Measurements from ENCODE around the gene ELOVL6. TPM values are rescaled to one million over a fixed set of nuclear protein-coding genes. Genes with fewer than 3 reads are reported as not detected.

Gene ELOVL6
- total RNA-seq, 1 experiment from 2014 or later, result 23.8 TPM

- DNase-seq (ENCODE audit: low read depth), result no peak
Measured at GRCh38 chr4:110135523-110135922, 62.9 kb downstream of the ELOVL6 start.

GRCh38 chr4:110135076-110135475 lies 63.3 kb downstream of the ELOVL6 start:
- in situ Hi-C loops (cut with HindIII; ENCODE audit: low pct_unique_long_range_greater_than_20kb, low sequenced_read_pairs), result no loop called here
- DNase-seq (ENCODE audit: low read depth), result no peak

More at GRCh38 chr4:110135523-110135922, 62.9 kb downstream of the ELOVL6 start:
- in situ Hi-C loops (cut with HindIII; ENCODE audit: low pct_unique_long_range_greater_than_20kb, low sequenced_read_pairs), result no loop called here

DNA sequence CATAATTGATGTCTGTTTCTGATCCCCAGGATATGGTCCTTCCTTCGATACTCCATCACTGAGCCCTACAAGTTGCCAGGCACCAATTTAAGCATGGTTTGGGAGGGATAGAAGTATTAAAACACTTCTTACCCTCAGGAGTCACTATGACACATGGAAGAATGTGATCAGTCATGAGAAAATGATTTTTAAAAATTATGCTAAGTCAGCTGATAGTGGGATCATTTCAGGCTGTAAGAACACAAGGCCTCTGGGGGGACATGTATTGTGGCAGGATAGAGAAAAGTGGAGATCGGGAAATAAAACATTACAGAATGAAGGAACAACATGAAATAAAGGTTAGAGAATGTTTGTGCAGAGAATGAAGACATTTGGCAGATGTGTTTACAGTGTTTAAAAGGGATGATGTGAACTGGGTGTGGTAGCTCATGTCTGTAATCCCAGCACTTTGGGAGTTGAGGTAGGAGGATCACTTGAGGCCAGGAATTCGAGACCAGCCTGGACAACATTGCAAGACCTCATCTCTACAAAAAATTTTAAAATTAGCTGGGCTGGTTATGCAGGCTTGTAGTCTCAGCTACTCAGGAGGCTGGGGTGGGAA lies 64.0 kb downstream of the ELOVL6 start:
- DNase-seq (ENCODE audit: low read depth), result no peak
- in situ Hi-C loops (cut with HindIII; ENCODE audit: low pct_unique_long_range_greater_than_20kb, low sequenced_read_pairs), result no loop called here

- DNase-seq (ENCODE audit: low read depth), result no peak
- in situ Hi-C loops (cut with HindIII; ENCODE audit: low pct_unique_long_range_greater_than_20kb, low sequenced_read_pairs), result no loop called here
Measured at GRCh38 chr4:110132816-110133719, 65.3 kb downstream of the ELOVL6 start.

- DNase-seq (ENCODE audit: low read depth), result no peak
- in situ Hi-C loops (cut with HindIII; ENCODE audit: low pct_unique_long_range_greater_than_20kb, low sequenced_read_pairs), result no loop called here
Measured at GRCh38 chr4:110131916-110132315, 66.5 kb downstream of the ELOVL6 start.

DNA sequence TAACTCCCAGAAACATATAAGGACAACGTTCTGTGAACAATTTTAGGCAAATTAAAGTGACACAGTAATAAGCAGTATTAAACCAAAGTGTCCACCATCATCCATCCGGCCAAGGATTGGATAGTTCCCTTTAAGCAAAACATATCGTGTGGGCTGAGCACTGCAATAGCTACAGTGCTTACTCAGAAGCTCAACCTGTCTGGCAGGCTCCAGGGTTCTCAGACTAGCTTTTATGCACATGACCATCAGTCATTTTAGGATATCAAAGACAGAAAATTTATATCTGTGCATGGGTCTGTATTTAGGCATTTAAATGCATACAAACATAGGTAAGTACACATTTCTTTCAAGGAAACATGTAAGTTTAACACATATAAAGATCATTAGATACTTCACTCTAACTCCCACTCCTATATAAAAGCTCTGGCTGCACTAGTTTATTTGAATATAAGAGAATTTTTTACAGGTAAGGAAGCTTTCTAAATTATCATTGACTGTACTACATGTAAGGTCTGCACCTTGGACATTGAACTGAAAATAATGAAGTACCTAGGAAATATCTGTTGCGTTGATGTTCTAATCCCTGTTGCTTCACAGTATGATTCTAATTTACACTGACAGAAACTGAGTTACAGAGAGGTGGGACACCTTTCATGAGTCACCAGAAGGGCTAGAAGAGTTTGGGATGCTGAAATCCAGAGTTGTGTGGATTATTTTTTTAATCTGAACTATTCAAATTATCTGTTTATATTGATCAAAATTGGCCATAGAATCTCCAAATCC lies 67.6 kb downstream of the ELOVL6 start:
- in situ Hi-C loops (cut with HindIII; ENCODE audit: low pct_unique_long_range_greater_than_20kb, low sequenced_read_pairs), result no loop called here
- no peak for DNase-seq (ENCODE audit: low read depth)

DNA sequence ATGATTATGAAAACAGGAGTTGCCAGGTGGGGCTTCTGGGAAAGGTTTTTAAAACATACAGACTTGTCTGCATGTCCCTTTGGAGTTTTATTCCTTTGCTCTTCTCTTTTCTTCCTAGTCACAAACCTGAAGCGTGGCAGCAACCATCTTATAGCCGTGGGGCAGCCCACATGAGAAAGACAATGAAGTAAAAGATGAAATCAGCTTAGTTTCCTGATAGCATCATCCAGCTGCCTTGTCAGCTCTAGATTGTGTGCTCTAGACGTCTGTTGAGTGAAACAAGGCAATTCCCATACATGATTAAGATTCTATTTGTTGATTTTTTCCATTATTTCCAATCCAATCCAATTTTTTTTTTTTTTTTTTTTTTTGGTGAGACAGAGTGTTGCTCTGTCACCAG lies 68.9 kb downstream of the ELOVL6 start:
- no peak for DNase-seq (ENCODE audit: low read depth)
- in situ Hi-C loops (cut with HindIII; ENCODE audit: low pct_unique_long_range_greater_than_20kb, low sequenced_read_pairs), result no loop called here

DNA sequence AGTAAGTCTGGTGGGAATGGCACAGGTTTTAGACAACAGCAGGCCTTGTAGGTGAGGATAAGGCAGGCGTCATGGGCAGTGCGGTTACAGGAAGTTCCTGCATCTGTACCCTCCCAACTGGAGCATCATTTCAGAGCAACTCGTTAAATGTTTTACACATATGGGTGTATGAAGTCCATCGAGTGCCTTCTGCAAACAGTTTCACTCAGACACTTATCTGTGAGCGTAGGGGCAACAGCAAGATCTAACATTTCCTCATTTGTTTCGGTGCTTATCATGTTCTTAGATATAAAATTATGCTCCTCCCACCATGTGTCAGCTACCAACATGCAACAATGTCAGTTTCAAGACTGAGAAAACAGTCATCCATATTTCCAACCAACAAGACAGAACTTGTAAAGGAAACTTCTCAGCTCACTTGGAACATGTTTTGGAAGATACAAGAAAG lies 69.9 kb downstream of the ELOVL6 start:
- in situ Hi-C loops (cut with HindIII; ENCODE audit: low pct_unique_long_range_greater_than_20kb, low sequenced_read_pairs), result no loop called here
- no peak for DNase-seq (ENCODE audit: low read depth)

GRCh38 chr4:110128029-110128428 lies 70.4 kb downstream of the ELOVL6 start:
- in situ Hi-C loops (cut with HindIII; ENCODE audit: low pct_unique_long_range_greater_than_20kb, low sequenced_read_pairs), result no loop called here
- DNase-seq (ENCODE audit: low read depth), result no peak

- DNase-seq (ENCODE audit: low read depth), result no peak
- in situ Hi-C loops (cut with HindIII; ENCODE audit: low pct_unique_long_range_greater_than_20kb, low sequenced_read_pairs), result no loop called here
Measured at GRCh38 chr4:110124711-110125110, 73.7 kb downstream of the ELOVL6 start.

DNA sequence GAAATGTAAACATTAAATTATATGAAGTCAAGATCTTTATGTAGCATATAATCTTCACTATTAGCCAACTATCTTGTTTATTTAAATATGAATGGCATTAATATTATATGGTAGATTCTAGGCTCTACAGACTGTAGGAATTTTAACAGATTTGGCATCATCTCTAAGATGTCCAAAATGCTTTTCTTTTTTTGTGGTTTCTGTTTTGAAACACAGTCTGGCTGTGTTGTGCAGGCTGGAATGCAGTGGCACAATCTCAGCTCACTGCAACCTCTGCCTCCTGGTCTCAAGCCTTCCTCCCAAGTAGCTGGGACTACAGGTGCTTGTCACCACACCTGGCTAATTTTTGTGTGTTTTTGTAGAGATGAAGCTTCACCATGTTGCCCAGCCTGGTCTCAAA lies 76.2 kb downstream of the ELOVL6 start:
- in situ Hi-C loops (cut with HindIII; ENCODE audit: low pct_unique_long_range_greater_than_20kb, low sequenced_read_pairs), result no loop called here
- DNase-seq (ENCODE audit: low read depth), result no peak

DNA sequence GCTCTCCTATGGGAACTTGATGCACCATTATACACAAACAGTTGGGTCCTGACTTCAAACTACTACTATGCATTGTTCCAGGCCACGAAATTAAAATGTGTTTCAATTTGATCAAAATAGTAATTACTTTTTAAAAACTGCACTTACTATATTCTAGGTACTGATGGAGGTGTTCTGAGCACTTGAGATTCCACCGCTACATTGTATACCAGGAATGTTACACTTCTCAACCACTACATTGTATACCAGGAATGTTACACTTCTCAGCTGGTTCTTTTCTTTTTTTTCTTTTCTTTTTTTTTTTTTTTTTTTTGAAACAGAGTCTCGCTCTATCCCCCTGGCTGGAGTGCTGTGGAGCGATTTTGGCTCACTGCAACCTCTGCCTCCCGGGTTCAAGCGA lies 77.9 kb downstream of the ELOVL6 start:
- in situ Hi-C loops (cut with HindIII; ENCODE audit: low pct_unique_long_range_greater_than_20kb, low sequenced_read_pairs), result no loop called here
- DNase-seq (ENCODE audit: low read depth), result no peak

DNA sequence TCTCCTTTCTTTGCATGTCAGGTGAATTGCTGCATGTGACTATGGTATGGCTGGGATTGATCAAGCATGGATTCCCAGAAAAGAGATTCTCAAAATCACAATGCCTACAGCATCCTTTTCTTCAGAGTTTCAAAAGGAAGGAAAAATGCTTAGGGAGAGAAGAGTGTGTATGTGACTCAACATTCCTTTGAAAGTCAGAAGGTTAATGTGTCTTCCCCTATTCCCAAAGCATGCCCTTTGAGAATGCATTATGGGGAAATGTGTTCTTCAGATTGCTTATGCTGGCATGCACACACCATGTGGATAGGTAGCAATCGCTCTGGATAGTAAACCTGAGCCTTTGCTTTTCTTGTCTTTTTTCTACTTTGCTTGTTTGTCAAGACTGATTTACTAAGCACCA lies 78.5 kb downstream of the ELOVL6 start:
- in situ Hi-C loops (cut with HindIII; ENCODE audit: low pct_unique_long_range_greater_than_20kb, low sequenced_read_pairs), result no loop called here
- peak; percentile 13 for DNase-seq (ENCODE audit: low read depth)

GRCh38 chr4:110119337-110119736 lies 79.1 kb downstream of the ELOVL6 start:
- in situ Hi-C loops (cut with HindIII; ENCODE audit: low pct_unique_long_range_greater_than_20kb, low sequenced_read_pairs), result no loop called here
- no peak for DNase-seq (ENCODE audit: low read depth)

GRCh38 chr4:110112056-110112455 lies 86.4 kb downstream of the ELOVL6 start:
- no peak for DNase-seq (ENCODE audit: low read depth)
- in situ Hi-C loops (cut with HindIII; ENCODE audit: low pct_unique_long_range_greater_than_20kb, low sequenced_read_pairs), result no loop called here

- in situ Hi-C loops (cut with HindIII; ENCODE audit: low pct_unique_long_range_greater_than_20kb, low sequenced_read_pairs), result no loop called here
- DNase-seq (ENCODE audit: low read depth), result no peak
Measured at GRCh38 chr4:110109455-110109854, 89.0 kb downstream of the ELOVL6 start.

DNA sequence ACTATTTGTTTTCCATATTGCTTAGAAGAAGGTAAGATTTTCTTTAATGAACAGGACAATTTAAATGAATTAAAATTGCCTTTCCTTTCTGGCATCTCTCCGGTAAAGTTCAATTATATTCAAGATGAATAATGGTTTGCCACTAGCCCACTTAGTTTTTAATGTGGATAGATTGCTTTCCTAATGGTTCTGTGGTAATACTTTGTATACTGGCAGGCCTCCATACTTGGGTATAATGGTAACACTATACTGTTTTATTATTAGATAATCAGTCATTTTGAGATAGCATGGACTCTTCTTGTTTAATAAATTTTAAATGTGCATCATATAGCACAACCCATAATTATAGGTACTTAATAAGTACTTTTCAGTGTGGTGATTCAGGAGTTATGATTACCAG lies 89.5 kb downstream of the ELOVL6 start:
- in situ Hi-C loops (cut with HindIII; ENCODE audit: low pct_unique_long_range_greater_than_20kb, low sequenced_read_pairs), result no loop called here
- DNase-seq (ENCODE audit: low read depth), result no peak

- in situ Hi-C loops (cut with HindIII; ENCODE audit: low pct_unique_long_range_greater_than_20kb, low sequenced_read_pairs), result no loop called here
- DNase-seq (ENCODE audit: low read depth), result peak; percentile 32
Measured at GRCh38 chr4:110108422-110108821, 90.0 kb downstream of the ELOVL6 start.

- in situ Hi-C loops (cut with HindIII; ENCODE audit: low pct_unique_long_range_greater_than_20kb, low sequenced_read_pairs), result no loop called here
- no peak for DNase-seq (ENCODE audit: low read depth)
Measured at GRCh38 chr4:110107866-110108265, 90.5 kb downstream of the ELOVL6 start.

Data from Caki2 (cell line).